Stimulated activated CD8-positive, alpha-beta memory T cell treated with anti-CD3 and anti-CD28 coated beads, Interleukin-4, amount 100 ng/mL, for 4 hours (primary cell): ENCODE results near the gene ADAMTSL5.
"Not testable (repeated sequence)": the region's sequence is repeated elsewhere in the genome, so short reads cannot be mapped to it uniquely, and the experiment has no call there.

Source experiments
- DNase-seq, 2 donors: peaks; one replicate each; pipeline ENCODE4 v3.0.0-alpha.2; 2020; ENCODE audit warnings: low read depth in 2 of 2, low spot score in 1 of 2

ADAMTSL5 gene

DNA sequence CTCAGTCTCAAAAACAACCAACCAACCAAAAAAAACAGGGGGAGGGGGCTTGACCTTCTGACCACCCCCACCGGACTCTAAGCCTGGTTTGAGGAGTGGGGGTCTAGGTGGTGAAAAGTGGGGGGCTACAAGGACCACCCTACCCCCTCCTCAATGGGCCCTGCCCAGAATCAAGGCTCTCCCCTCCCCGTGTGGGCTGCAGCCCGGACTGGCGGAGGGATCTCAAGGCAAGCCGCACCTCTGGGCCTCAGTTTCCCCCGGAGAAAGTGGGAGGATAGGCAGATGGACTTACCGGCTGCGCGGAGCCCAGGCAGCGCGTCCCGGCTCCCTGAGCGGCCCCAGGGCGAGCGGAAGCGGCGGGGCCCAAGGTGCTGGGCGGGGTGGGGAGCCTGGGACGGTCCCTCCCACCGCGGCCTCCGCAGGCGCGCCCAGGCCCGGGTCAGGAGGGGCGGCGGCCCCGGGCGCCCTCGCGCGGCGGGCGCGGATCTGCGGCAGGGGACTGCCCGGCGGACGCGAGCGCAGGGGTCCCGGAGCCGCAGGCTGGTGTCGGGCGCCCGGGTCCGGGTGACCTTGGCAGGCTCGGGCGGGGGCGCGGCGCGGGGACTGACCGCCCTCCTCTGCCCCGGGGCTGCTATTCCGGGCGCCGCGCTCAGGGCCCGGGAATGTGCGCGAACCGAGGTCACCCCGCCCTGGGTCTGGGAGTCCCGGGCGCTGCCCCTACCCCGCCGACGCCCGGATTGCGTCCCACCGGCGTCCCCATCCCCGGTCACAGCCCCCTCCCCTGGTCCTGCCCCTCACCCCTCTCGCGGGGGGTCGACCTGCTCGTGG, at the start of gene ADAMTSL5:
TSS of gene ADAMTSL5 (minus strand) at position 349 of the 828 bp plus-strand sequence. CDS start 2,076 bp downstream, outside the sequence.
- peak in 1 of 2 donors; percentile 36 for DNase-seq

GRCh38 chr19:1561236-1561842, 48.5 kb upstream of the ADAMTSL5 start:
- no peak for DNase-seq

- DNase-seq: no peak
These were observed 47.6 kb upstream of the ADAMTSL5 start for GRCh38 chr19:1560286-1560882.

GRCh38 chr19:1558552-1558951, 45.7 kb upstream of the ADAMTSL5 start:
- DNase-seq: no peak

DNA sequence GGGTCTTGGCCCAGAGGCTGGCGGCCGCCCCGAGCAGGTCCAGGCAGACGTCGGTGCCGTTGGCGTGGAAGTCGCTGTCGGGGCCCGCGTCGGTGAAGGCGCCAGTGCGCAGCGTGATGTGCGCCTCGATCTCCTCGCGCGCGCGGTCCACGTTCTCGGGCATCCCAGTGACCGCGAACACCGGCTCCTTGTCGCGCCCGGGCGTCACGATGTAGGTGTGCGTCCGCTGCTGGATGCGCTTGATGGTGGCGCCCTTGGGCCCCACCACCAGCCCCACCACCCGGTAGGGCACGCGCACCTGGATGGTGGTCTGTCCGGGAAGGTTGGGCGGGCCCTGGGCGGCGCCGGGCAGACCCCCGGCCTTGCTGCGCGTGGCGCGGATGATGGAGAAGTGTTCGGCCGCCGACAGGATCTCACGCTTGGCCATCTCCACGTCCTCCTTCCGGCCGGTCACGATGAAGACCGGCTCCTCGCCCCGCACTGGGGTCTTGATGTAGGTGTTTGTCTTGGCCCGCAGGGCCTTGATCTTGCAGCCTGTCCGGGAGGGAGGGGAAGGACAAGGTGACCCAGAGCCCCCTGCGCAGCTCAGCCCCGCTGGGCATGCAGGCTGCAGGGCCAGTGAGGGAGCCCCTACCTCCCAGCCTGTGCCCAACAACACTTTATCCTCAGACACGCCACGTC, 43.7 kb upstream of the ADAMTSL5 start:
- DNase-seq: no peak

DNA sequence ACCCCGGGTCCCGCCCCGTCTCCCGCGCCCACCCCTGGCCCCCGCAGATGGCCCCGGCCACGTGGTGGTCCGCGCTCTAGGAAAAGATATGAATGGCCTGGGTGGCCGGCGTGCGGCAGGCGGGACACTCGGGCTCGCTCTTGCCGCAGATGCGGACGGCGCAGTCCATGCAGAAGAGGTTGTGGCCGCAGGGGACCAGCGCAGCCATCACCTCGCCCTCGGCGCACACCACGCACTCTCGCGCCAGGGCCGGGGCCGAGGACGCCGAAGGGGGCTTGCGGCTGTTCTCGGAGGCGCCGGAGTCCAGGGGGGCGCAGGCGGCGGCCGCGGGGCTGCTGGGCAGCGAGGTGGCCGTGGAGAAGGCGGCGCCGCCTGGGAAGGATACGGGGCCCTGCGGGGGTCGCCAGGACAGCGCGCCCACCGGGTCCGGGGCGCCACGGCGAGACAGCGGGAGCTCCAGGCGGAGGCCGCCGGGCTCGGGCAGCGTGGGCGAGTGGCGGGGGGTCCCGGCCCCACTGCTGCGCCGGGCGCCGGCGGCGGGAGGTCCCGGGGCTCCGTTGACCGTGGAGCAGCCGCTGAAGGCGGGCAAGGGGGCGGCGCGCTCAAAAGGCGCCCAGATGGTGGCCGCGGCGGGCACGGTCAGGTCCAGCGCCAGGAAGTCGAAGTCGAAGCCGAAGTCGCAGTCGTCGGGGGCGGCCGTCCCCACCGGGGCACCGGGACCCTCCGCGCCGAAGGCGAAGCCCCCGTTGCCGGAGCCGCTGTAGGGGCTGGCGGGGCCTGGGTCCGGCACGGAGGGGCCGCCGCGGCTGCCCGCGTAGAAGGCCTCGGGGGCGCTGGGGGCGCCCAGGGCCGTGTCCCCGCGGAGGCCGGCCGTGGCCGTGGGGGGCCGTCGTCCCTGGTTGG, 42.9 kb upstream of the ADAMTSL5 start:
- no peak for DNase-seq

GRCh38 chr19:1554968-1555367, 42.1 kb upstream of the ADAMTSL5 start:
- no peak for DNase-seq

DNA sequence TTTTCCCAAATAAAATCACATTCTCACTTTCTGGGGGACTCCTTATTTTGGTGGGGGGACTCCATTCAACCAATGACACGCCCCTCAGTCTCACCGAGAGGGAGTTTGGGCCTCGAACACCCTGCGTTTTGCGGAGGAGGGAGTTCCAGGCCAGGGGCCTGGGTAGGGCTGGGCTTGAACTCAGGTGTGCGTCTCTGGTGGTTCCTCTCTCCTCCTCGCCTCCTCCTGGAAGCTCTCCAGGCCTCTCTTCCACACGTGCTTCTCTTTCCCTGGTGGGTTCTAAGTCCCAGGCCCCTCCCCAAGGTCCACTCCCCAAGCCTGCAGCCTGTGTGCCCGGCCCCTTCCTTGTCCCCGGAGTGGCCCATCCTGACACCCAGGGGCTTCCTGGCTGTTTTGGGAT, 40.6 kb upstream of the ADAMTSL5 start:
- DNase-seq: no peak

DNA sequence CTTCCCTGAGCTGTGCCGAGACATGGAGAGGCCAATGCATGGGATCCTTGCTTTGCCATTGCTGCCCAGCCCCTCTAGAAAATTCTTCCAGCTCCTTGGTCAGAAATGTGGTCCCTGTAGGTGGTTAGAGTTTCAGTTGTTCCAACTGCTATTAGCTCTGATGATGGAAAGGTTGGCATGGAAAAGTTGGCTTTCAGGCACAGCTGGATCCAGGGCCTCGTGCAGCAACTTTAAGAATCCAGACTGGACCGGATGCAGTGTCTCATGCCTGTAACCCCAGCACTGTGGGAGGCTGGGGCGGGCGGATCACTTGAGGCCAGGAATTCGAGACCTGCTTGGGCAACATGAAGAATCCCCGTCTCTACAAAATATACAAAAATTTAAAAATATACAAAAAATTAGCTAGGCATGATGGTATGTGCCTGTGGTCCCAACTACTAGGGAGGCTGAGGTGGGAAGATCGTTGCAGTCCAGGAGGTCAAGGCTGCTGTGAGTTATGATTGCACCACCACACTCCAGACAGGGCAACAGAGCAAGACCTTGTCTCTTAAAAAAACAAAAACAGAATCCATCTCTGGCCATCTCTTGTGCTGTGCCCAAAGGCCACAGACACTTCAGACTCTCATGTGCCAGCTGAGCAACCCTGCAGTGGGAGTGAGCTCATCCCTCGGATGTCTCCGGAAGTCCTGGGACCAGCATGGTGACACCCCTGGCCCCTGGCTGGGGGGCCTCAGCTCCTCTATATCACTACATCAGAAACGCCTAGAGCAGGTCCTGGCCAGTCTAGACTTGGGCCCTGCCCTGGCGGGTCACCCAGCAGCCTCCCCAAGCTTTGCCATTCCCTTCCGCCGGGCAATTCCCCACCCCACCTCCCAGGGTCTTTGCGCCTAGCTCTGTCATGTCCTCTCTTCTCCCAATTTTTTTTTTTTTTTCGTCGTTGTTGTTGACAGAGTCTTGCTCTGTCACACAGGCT, 38.5 kb upstream of the ADAMTSL5 start:
- DNase-seq: no peak

DNA sequence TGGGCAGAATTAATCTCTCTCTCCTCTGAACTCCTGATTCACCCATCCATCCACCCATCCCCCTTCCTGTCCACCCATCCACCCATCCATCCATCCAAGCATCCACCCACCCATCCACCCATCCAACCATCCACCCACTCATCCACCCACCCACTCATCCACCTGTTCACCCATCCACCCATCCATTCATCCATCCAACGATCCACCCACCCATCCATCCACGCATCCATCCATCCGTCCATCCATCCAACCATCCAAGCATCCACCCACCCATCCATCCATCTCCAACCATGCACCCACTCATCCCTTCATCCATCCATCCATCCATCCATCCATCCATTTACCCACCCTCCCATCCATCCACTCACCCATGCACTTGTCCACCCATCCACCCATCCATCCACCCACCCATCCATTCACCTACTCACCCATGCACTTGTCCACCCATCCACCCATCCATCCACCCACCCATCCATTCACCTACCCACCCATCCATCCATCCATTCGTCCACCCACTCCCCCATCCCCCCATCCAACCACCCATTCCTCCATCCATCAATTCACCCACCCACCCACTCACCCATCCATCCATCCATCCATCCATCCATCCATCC, 36.6 kb upstream of the ADAMTSL5 start:
- DNase-seq: no peak

- no peak for DNase-seq
These were observed 27.6 kb upstream of the ADAMTSL5 start for GRCh38 chr19:1540365-1540925.

GRCh38 chr19:1539749-1540148, 26.9 kb upstream of the ADAMTSL5 start:
- not testable (repeated sequence) for DNase-seq

DNA sequence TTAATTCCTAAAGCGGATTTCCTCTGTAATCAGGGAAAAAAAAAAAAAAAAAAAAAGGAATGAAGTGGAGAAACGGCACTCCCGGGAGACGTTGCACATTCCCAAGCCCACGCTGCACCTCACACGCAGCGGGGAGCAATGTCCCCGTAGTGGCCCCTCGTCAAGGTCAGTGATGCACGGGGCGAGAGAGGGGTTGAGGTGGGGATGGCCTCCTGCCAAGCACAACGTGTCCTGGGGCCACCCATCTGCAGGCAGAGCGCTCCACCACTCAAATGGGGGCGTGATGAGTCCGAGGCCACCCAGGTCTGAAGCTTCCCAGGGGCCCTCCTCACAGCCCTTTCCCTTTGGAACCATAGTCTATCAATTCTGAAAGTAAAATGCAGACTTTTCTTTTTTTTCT, 26.2 kb upstream of the ADAMTSL5 start:
- no peak for DNase-seq

- DNase-seq: not testable (repeated sequence)
These were observed 22.9 kb upstream of the ADAMTSL5 start for GRCh38 chr19:1535699-1536098.

DNA sequence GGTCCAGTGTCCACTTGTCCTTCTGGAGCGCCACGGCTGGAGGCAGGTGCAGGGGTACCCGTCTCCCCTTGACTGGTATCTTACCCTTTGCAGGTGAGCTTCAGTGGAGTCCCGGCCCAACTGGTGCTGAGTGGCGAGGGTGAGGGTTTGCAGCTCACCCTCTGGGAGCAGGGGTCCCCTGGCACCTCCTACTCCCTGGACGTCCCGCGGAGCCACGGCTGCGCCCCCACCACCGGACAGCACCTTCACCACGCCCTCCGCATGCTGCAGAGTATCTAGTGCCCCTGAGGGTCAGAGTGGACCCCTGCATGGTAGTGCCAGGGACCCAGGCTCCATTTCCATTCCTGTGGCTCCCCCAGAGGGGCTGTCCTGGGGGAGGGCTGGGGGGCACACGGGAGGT, 22.2 kb upstream of the ADAMTSL5 start:
- no peak for DNase-seq

DNA sequence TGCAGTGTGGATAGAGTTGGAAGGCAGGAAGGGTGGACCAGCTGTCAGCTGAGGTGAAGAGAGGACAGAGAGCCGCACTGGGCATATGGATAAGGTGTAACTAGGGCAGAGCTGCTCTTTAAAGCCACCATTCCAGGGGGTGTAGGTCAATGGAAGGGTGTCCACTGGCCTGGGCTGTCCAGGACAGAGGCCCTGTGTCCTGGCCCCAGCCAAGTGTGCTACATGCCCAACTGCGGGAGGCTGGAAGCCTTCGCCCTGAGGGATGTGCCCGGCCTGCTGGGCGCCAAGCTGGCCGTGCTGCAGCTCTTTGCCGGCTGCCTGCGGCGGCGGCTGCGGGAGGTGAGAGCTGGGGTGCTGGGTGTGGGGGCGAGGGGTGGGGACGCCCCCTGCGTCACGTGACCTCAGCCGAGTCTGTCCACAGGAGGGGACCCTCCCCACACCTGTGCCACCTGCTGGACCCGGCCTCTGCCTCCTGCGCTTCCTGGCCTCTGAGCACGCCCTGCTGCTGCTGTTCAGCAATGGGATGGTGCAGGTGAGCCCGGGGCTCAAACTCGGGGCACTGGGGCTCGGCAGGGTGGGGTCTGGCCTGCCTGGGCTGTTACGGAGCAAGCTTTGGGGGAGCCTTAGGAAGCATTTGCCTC, 20.8 kb upstream of the ADAMTSL5 start:
- DNase-seq: no peak

- no peak for DNase-seq
These were observed 19.2 kb upstream of the ADAMTSL5 start for GRCh38 chr19:1532003-1532402.

DNA sequence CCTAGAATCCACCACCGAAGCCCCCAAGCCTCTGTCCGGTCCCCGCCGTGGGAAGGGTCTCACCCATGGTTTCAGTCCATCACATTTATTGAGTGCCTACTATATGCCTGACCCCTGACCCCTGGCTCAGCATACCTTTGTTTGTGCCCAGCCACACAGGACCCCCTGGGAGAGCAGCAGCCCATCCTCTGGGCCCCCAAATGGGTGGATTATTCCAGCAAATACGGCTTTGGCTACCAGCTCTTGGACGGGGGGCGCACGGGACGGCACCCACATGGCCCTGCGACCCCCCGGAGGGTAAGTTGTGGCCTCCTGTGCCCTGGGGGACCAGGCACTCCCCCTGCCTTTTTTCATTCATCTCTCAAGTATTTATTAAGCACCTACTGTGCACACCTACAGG, 18.8 kb upstream of the ADAMTSL5 start:
- DNase-seq: no peak
